T-helper 2 cell treated with Interferon-gamma antibody and Interleukin-4, amounts not matched to agents 100 ng/mL and 5 ng/mL, for 36 hours (primary cell): ENCODE results near the gene KCP. TPM values are rescaled to one million over a fixed set of nuclear protein-coding genes. Genes with fewer than 3 reads are reported as not detected.

Experiments used
- intact Hi-C: fragments of 100-400 bp; cut with micrococcal nuclease; formaldehyde crosslinking; loops from one replicate; pipeline ENCODE4 v1.15.1; 2023
- total RNA-seq: library from RNA; stranded (reverse); gene quantifications from 2 replicates; pipeline ENCODE4 v1.2.3, GENCODE V29; 2022

Gene KCP
- total RNA-seq, 1 donor from 2014 or later, result 0.09 TPM

DNA sequence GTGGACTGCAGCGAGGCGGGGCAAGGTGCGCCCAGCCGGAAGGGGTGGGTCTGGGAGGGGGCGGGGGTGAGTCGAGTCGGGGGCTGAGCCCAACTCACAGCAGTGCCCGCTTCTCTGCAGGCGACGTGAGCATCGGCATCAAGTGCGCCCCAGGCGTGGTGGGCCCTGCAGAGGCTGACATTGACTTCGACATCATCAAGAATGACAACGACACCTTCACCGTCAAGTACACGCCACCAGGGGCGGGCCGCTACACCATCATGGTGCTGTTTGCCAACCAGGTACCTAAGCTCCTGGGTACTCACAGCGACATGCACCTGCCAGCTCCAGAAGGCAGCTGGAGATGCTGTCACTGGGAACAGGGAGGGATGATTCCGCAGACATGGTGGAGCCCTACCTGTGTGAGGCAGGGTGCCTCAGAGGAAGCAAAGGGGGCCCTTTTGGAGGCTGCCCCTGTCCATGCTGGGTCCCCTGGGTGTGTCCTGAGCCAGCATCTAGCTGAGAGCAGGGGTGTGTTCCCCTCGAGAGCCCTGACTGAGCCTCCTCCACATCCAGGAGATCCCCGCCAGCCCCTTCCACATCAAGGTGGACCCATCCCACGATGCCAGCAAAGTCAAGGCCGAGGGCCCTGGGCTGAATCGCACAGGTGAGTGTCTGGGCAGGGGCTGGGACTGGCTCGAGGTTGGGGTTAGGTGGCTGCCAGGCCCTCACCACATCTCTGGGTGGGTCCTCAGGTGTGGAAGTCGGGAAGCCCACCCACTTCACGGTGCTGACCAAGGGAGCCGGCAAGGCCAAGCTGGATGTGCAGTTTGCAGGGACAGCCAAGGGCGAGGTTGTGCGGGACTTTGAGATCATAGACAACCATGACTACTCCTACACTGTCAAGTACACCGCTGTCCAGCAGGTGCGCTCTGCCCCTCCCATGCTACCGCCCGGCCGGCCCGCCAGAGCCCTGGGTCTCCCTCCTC lies 67.6 kb downstream of the KCP start:
- intact Hi-C loops, result loop anchor here (2.0 kb wide), 1 partner anchor 40 kb away; no protein-coding TSS in a partner anchor

DNA sequence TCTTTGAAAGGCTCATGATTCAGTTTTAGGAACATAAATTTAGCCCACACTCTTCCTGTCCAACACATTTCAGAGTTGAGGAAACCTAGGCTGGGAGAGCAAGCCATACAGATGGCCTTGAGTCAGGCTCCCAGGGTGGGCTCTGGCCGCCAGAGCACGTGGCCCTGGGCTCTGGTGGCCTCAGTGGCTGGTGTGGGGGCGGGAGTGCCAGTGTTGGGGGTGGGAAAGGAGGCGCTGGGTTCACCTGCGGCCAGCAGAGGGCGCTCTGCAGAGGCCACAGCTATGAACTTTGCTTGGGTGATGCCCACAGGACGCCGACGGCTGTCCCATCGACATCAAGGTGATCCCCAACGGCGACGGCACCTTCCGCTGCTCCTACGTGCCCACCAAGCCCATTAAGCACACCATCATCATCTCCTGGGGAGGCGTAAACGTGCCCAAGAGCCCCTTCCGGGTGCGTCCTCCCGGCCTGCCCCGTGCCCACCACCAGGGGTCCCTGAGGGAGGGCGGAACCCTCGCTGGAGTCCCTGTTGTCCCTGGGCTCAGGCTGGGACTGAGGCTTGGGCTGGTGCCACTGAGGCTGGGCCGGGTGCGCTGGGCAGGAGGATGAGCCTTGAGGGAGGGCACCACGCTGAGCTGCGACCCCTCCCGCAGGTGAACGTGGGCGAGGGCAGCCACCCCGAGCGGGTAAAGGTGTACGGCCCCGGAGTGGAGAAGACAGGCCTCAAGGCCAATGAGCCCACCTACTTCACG lies 68.4 kb downstream of the KCP start:
- intact Hi-C loops, result loop anchor here (2.0 kb wide), 1 partner anchor 41 kb away; no protein-coding TSS in a partner anchor

DNA sequence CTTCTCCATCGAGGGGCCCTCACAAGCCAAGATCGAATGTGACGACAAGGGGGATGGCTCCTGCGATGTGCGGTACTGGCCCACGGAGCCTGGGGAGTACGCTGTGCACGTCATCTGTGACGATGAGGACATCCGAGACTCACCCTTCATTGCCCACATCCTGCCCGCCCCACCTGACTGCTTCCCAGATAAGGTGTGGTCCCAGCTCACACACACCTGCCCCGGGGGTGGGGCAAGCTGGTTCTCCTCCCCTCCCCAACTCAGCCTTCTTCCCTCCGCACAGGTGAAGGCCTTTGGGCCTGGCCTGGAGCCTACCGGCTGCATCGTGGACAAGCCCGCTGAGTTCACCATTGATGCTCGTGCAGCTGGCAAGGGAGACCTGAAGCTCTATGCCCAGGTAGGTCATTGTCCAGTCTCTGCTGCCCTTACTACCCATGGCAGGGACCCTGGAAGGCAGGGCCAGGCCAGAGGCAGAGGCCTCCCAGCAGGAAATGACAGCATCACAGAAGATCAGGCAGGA lies 69.3 kb downstream of the KCP start:
- intact Hi-C loops, result no loop called here

DNA sequence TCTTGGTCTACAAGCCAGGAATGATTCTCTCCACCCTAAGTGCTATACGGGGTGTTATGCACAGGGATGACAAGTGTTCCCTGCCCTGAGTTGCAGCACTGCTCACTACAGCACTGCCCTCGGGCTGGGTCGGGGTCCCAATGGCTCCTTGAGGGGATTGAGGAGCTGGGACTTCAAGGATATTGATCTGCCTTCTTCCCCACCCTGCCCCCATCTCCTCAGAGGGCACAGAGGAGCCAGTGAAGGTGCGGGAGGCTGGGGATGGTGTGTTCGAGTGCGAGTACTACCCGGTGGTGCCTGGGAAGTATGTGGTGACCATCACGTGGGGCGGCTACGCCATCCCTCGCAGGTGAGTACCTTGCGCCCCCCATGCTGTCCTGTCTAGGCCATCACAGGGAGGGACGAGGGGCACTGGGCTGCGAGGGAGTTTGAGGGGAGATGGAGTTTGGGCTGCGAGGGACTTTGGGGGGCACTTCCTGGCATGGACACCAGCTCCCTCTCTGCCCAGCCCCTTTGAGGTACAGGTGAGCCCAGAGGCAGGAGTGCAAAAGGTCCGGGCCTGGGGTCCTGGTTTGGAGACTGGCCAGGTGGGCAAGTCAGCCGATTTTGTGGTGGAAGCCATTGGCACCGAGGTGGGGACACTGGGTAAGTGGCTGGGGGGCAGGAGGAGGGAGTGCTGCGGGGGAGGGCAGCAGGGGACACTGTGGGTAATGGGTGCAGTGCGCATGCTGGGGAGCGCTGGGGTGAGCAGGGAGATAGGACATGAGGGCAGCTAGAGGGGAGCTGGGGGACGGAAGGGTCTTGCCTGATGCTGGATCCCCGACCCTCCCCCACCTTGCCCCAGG lies 70.0 kb downstream of the KCP start:
- intact Hi-C loops, result no loop called here

DNA sequence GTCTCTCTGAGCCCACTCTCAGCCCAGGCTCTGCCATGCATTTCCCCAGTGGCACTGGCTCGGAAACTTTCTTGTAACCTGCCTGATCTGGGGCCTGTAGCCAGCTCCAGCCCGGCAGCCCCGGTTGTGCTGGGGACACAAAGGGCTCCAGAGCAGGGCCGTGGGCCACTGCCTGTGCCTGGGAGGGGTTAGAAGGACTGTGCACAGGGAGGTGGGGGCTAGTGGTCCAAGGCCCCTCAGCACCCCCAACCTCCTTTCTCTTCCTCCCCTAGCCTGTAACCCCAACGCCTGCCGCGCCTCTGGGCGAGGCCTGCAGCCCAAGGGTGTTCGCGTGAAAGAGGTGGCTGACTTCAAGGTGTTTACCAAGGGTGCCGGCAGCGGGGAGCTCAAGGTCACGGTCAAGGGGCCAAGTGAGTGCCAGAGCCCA lies 70.7 kb downstream of the KCP start:
- intact Hi-C loops, result no loop called here

DNA sequence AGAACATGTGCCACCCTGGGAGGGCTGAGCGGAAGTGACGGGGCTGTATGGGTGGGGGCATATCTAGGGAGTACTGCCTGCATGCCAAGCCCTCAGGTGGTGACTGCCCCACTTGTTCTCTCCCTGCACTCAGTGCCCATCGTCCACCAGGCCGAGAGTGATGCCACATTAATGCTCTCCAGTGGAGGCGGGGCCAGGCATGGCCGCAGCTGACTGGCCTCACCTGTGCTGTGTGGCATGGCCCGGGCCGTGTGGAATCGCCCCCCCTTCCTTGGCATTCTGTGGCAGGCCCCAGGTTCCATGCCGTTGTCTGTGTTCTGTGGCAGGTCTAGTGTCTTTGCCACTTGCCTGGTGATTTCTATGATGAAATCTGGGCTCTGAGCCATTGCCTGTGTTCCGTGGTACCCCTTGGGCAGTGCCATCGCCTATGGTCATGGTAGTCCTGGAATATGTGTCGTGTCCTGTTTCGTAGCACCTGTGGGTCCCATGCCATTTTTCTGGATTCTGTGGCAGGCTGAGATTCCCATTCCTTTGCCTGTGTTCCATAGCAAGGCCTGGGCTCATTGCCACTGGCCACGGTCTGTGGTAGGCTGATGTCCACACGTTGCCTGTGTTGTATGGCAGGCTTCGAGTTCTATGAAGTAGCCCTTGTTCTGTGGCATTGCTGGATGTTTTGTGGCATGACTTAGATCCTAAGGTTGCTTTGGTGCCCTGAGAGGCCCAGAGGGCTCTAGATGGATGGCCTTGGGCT lies 71.4 kb downstream of the KCP start:
- intact Hi-C loops, result no loop called here

DNA sequence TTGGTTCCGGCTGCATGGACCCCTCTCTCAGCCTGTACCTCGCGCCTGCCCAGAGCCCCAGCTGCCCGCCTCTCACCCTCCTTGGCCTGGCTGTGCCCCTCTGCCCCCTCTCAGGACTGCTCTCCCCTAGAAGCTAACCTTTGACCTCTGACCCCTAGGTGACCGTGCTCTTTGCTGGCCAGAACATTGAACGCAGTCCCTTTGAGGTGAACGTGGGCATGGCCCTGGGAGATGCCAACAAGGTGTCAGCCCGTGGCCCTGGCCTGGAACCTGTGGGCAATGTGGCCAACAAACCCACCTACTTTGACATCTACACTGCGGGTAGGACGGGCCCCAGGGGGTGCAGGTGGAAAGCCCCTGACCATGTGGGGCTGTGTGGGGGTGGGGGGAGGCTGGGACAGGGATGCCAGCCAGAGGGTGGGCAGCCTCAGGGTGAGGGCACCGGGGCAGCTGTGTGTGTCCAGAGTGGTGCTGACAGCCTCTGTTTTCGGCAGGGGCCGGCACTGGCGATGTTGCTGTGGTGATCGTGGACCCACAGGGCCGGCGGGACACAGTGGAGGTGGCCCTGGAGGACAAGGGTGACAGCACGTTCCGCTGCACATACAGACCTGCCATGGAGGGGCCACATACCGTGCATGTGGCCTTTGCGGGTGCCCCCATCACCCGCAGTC lies 72.3 kb downstream of the KCP start:
- intact Hi-C loops, result no loop called here

DNA sequence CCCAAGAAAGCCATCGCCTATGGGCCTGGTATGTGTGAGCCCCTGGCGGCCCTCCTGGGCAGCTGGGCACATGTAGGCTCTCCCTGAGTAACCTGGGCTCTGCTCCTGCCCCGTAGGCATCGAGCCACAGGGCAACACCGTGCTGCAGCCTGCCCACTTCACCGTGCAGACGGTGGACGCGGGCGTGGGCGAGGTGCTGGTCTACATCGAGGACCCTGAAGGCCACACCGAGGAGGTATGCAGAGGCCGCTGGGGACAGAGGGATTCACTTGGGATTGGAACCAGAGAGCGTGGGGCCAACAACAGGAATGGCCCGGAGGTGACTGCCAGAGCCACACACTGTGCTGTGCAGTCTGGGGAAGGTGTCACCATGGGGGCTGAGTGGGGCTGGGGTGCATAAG lies 73.0 kb downstream of the KCP start:
- intact Hi-C loops, result no loop called here

DNA sequence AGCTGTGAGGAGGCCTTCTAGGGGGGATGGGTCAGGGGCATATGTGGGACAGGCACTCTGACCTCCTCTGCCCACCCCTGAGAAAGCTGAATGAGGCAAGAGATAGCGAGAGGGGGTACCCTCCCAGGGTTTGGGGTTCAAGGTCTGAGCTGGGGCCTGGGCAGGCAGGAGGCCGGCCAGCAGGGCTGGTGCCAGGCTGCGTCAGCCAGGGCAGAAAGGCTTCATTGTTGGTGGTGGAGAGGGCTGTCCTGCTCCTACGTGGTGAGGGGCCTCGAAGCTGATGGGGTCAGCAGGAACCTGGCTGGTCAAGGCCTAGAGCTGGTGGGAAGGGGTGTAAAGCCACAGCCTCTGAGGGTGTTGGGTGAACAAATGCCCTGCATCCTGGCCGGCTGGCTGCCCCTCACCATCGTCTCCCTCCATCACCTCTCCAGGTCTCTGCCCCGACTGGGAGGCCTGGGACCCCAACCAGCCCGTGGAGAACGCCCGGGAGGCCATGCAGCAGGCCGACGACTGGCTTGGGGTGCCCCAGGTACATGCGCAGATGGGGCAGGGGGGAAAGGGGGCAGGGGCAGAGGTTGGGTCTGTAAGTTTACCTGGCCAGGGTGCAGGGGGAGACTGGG lies 73.7 kb downstream of the KCP start:
- intact Hi-C loops, result no loop called here

DNA sequence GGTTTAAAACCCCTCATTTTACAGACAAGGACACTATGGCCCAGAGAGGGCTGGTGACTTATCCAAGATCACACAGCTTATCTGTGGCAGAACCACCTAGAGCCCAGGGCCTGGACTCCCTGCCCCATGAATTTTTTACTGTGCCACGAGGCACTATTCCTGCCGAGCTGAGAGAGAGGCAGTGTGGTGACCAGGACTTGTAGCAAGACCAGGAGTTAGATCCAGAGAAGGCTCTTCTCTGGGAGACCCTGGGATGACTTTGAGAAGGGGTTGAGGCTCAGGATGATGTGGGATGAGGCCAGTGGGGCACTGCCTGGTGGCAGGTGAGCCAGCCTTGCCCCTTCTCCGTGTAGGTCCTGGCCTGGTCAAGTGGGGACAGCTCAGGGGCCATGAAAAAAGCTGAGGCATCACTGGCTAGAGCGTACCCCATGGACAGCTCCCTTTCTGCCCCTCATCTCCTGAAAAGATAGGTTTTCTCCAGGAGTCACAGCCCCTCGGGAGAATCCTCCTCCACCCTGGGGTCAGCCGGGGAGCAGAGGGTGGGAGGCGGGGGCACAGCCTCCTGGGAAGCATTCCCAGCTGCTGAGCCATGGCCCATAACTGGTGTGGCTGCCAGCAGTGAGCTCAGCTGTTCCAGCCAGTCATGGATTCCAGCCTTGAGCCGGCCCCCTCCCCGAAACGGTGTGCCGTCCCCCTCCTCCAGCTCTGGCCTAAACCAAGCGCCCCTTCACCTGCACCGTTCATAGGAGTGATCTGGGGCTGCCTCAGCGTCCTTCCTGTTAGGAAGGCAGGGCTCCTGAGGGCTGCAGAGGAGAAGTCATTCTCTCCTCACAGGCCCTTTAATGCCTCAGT lies 74.5 kb downstream of the KCP start:
- intact Hi-C loops, result no loop called here

DNA sequence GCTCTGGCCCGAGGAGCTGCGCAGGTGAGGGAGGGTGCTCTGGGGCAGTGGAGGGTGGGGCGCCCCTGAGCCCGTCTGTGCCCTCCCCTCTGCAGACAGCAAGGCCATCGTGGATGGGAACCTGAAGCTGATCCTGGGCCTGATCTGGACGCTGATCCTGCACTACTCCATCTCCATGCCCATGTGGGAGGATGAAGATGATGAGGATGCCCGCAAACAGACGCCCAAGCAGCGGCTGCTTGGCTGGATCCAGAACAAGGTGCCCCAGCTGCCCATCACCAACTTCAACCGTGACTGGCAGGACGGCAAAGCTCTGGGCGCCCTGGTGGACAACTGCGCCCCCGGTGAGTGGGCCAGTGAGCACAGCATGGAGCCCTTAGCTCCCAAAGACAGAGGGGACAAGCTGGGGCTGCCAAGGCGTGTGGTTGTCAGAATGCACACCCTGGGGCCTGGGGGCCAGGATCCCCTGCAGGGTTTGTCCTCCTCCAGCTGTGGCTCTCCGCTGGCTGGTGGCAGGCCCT lies 75.2 kb downstream of the KCP start:
- intact Hi-C loops, result no loop called here

DNA sequence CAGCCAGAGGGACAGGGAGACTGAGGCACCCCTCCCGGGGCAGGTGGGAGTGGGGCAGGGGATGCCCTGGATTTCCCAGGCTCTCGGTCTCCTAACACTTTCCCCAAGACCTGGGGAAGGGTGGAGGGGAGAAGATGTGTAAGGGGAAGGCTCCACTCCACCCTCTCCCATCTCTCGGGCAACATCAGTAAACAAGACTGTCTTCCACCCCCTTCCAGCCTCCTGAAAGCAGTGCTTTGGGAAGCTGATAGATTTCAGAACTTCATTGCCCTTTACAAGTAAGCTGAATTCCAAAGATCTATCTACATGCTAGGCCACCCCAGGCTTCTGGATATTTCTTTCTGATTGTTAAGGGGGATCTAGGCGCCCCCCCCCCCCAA lies 76.6 kb downstream of the KCP start:
- intact Hi-C loops, result no loop called here

DNA sequence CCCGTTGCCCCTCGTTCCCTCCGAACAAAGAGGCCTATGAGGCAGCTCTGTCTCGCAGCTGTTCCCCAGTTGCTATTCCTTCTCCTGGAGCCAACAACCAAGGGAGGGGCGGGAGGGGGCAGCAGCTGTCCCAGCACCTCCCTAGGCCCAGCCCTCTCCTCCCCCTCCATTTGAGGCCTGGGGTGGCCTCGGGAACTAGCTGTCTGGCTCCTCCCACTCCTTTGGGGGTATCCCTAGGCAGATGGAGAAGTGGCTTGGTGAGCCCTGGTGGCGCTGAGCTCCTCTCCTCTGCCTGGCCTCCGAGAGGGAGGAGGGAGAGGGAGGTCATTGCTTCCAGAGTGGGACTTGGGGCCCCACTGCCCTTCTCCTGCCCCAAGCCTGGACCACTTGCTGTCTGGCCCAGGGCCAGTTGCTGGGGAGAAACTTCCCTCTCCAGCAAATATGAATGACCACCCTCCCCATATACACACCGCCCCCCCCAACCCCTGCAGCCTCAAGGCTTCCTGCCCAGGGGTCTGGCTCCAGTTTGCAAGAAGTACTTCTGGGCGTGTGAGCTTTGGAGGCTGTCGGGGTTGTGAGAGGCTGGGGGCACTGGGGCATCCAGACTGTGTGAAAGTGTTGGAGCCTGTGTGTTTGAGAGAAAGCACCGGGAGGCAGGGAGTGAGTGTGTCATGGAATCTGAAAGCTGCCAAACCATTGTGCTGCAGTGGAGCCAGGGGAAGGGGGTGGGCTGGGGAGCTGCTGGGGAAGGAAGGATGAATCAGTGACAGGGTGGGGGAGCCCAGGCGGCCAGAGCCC lies 77.2 kb downstream of the KCP start:
- intact Hi-C loops, result no loop called here

DNA sequence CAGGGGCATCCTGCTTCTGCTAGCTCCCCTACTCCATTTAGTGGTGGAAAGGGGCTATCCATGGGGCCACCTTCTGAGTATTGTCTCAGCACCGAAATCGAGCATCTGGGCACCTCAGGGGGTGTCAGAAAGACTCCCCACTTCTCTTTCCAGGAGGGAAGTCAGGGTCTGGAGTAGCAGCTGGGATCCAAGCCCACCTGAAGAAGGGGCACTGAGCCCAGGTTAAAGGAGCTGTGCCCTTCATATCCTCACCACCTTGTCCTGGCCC lies 77.7 kb downstream of the KCP start:
- intact Hi-C loops, result no loop called here

DNA sequence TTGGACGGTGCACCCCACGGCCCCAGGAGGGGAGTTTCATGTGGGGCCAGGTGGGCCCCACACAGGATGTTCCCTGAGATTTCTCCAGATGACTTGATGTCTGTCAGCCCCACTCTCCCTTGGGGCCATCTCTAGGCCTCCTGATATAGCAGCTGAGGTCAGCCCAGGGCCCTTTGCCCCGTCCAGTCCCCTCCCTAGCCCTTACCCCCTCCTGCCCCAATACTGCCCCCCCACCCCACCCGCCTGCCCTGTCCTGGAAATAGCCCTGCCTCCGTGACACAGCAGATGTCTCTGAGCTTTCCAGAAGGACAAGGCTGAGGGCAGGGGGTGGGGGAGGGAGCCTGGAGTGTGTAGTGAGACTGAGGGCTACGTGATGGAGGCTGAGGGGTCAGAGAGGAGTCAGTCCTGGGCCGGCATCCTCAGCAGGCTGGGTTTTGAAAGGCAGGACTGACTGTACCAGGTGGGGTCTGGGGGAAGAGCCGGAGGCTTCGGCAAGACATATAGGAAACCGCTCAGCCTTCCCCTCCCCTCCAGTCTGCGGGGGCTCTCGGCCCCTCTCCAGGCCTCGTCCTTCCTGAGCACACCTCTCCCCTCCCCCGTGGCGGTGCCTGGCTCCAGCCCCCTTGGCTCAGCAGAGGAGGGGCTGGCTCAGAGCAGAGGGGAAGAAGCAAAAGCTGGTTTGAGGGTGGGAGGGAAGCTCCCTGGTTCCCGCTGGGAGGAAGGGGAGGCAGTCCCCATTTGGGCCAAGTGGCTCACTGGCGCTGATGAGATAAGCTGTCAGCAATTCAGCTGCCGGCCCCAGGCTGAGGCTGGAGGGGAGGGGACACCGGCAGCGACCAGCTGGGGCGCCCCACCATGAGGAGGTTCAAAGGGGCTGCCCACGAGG lies 78.3 kb downstream of the KCP start:
- intact Hi-C loops, result no loop called here

DNA sequence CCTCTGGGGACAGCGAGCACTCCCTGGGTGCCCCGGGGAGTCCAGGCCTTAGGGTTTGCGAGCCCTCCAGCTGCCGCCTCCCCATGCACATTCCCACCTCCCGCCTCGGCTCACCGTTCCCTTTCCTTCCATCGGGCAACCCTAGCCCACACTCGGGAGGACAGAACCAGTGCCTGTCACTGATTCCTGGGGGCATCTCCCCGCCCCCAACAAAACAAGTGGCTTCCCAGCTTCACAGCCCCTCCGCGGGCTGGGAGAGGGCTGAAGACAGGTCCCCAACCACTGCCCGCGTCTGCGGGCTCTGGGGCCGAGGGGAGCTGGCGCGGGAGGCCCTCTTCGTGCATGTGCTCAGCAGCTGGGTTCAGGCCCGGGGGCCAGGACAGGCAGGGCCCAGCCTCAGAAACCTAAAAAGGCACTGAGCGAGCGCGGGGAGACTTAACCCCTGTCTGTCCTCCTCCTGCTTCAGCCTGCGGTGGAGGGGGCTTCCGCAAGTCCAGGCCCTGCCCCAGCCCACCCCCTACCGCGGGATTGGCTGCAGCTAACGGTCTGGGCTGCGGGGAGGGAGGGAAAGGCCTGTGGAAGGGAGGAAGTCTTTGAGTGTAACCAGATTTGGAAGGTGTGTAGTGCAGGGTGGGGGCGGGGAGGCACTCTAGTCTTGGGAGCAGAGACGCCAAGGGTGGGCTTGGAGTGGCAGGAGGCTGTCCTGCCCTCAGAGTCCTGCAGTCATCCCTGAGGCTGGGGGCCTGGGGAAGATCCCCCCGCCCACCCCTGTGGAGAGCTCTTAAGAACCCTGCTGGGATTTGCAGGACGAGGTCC lies 79.1 kb downstream of the KCP start:
- intact Hi-C loops, result no loop called here
